ENCODE data around the gene PTGR2.

- TF ChIP-seq REST (IDR thresholded peaks at IDR 0.05; ENCODE audit: insufficient read depth in 1 of 2, low read depth in 2 of 2, low read length in 2 of 2) = no peak
- TF ChIP-seq POLR2AphosphoS5 (IDR thresholded peaks at IDR 0.05; ENCODE audit: low read depth, low read length) = no peak
- no peak for TF ChIP-seq TAF1 (IDR thresholded peaks at IDR 0.05; ENCODE audit: borderline replicate concordance, insufficient read depth, low read length)
- TF ChIP-seq SIN3A (IDR thresholded peaks at IDR 0.05; ENCODE audit: borderline replicate concordance, insufficient read depth, low read length) = no peak
- no peak for TF ChIP-seq FOXP2 (optimal IDR thresholded peaks at IDR 0.05; ENCODE audit: borderline replicate concordance, extremely low read depth, extremely low read length, insufficient read depth)
Measured at GRCh38 chr14:73804636-73805035, 47.0 kb upstream of the PTGR2 start.

Measured in PFSK-1 (cell line).